IPS-18a (cell line): ENCODE results near the gene RCCD1.

ENCODE experiments used
- H3K27ac ChIP-seq: one replicate; pipeline ENCODE4 v1.5.1; 2013; ENCODE audit warnings: low read length
- H3K27me3 ChIP-seq: one replicate; pipeline ENCODE4 v1.6.1; 2013; ENCODE audit warnings: mild to moderate bottlenecking, low read length; ENCODE audit not compliant: control insufficient read depth, insufficient read depth
- H3K36me3 ChIP-seq: one replicate; pipeline ENCODE4 v1.6.1; 2013; ENCODE audit warnings: low read depth, low read length; ENCODE audit not compliant: control insufficient read depth
- H3K4me1 ChIP-seq: one replicate; pipeline ENCODE4 v1.6.1; 2013; ENCODE audit warnings: low read depth, low read length; ENCODE audit not compliant: control insufficient read depth
- H3K4me3 ChIP-seq: one replicate; pipeline ENCODE4 v1.5.1; 2013; ENCODE audit warnings: low read length
- H3K9ac ChIP-seq: one replicate; pipeline ENCODE4 v1.6.1; 2013; ENCODE audit warnings: mild to moderate bottlenecking, low read length, moderate library complexity
- H3K9me3 ChIP-seq: one replicate; pipeline ENCODE4 v1.6.1; 2013; ENCODE audit warnings: low read depth, low read length; ENCODE audit not compliant: control insufficient read depth

Gene RCCD1

GRCh38 chr15:90911906-90912769 is 42.5 kb upstream of the RCCD1 start:
- Histone ChIP-seq H3K9me3 (no peaks in the 10 kb centered on the region), H3K27me3 (no peaks in the 10 kb centered on the region), H3K36me3 (peaks cover 2% of the 10 kb centered on the region), H3K9ac (no peak overlapping the region), H3K27ac (no peak overlapping the region), H3K4me3 (no peak overlapping the region), H3K4me1 (no peaks in the 10 kb centered on the region)

GRCh38 chr15:90912770-90913075 is 42.0 kb upstream of the RCCD1 start:
- Histone ChIP-seq H3K4me3 (no peak overlapping the region), H3K9me3 (no peaks in the 10 kb centered on the region), H3K9ac (no peak overlapping the region), H3K36me3 (peaks cover 2% of the 10 kb centered on the region), H3K4me1 (no peaks in the 10 kb centered on the region), H3K27ac (no peak overlapping the region), H3K27me3 (no peaks in the 10 kb centered on the region)

- Histone ChIP-seq H3K27ac (no peak overlapping the region), H3K36me3 (peaks cover 2% of the 10 kb centered on the region), H3K27me3 (no peaks in the 10 kb centered on the region), H3K4me1 (no peaks in the 10 kb centered on the region), H3K4me3 (no peak overlapping the region), H3K9ac (no peak overlapping the region), H3K9me3 (no peaks in the 10 kb centered on the region)
Observed at GRCh38 chr15:90913398-90913944, 41.2 kb upstream of the RCCD1 start.

DNA sequence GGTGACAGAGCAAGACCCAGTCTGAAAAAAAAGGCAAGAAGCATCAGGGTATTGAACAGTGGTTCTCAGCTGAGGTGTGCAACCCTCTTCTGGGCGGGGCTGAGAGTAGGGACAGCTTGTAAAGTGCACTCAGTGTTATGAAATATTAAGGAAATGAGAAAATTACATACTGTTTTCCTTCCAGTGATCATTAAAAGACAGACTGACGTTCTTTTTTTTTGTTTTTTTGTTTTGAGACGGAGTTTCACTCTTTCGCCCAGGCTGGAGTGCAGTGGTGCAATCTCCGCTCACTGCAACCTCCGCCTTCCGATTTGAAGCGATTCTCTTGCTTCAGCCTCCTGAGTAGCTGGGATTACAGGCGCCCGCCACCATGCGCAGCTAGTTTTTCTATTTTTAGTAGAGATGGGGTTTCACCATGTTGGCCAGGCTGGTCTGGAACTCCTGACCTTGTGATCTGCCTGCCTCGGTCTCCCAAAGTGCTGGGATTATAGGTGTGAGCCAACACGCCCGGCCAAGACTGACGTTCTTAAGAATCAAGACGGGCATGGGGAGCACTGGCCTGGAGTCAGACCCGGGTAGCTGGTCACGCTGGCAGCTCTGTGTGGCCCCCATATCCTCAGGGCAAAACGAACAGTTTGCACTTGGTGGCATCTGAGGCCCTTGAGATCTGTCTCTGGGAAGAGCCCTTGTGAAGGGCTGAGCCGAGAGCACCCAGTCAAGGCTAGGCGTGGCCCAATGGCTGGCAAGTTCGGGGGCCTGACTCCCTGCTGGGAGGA is 40.2 kb upstream of the RCCD1 start:
- no peaks in the 10 kb centered on the region for H3K27me3 ChIP-seq
- H3K9me3 ChIP-seq: no peaks in the 10 kb centered on the region
- no peak overlapping the region for H3K4me3 ChIP-seq
- no peaks in the 10 kb centered on the region for H3K4me1 ChIP-seq
- peaks cover 8% of the 10 kb centered on the region for H3K36me3 ChIP-seq
- no peak overlapping the region for H3K27ac ChIP-seq
- H3K9ac ChIP-seq: no peak overlapping the region

DNA sequence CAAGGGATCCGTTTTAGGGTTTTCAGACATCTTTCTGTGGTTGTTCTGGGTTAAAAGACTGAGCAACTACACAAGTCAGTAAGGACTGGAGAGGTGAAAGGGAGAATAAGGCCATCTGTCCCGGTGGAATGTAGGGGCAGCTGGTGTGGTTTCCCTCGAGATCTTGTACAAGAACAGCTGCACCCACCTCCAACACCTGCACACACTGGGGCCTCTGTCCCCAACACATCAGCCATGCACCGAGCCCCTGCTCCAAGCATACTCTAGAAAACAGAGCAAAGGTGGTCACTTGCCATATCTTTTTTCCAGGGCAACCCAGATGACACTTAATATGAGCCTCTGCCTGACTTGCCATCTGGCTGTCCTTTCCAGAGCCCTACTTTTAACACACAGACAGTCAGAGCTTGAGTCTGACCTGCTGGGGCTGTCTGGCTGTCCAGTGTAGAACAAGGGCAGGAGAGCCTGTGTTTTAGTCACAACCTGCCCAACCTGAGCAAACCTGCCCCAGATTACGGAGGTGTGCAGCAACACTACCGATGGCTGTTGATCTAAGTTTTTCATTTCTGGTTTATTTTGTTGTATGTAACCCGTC is 39.4 kb upstream of the RCCD1 start:
- Histone ChIP-seq H3K27ac (no peak overlapping the region), H3K36me3 (peaks cover 16% of the 10 kb centered on the region), H3K4me3 (no peak overlapping the region), H3K27me3 (no peaks in the 10 kb centered on the region), H3K9me3 (no peaks in the 10 kb centered on the region), H3K4me1 (no peaks in the 10 kb centered on the region), H3K9ac (no peak overlapping the region)

DNA sequence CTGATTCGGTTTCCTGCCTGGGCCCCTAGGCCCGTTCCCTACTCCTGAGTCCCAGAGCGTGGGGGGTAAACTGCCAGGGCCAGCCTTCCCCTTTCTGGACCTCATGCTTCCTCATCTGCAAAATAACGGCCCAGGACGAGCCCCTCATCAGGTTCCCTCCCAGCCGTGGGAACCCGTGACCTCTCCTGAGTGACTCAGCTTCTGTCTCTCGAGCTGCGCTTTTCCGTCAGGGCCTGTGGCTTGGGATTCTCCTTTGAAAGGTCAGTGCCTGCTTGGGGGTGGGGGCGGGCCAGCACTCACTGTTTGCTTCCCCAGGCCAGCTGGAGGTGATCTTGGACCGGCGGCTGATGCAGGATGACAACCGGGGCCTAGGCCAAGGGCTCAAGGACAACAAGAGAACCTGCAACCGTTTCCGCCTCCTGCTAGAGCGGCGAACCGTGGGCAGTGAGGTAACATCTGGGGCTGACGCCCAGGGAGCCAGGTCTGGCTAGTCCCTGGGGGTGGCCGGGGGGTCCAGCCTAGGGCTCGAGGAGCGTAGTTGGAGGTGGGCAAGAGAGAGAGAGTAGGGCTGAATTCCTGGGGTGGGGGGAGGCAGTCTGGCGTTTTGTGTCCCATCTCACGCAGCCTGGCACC is 38.8 kb upstream of the RCCD1 start:
- Histone ChIP-seq H3K4me3 (no peak overlapping the region), H3K27me3 (no peaks in the 10 kb centered on the region), H3K27ac (no peak overlapping the region), H3K4me1 (no peaks in the 10 kb centered on the region), H3K36me3 (peaks cover 18% of the 10 kb centered on the region), H3K9me3 (no peaks in the 10 kb centered on the region), H3K9ac (no peak overlapping the region)

- Histone ChIP-seq H3K4me3 (no peak overlapping the region), H3K9ac (no peak overlapping the region), H3K27ac (no peak overlapping the region), H3K9me3 (no peaks in the 10 kb centered on the region), H3K36me3 (peaks cover 18% of the 10 kb centered on the region), H3K4me1 (no peaks in the 10 kb centered on the region), H3K27me3 (no peaks in the 10 kb centered on the region)
Observed at GRCh38 chr15:90916461-90916860, 38.2 kb upstream of the RCCD1 start.

GRCh38 chr15:90917569-90917968 is 37.1 kb upstream of the RCCD1 start:
- Histone ChIP-seq H3K9ac (no peak overlapping the region), H3K4me1 (no peaks in the 10 kb centered on the region), H3K36me3 (peaks cover 18% of the 10 kb centered on the region), H3K27me3 (no peaks in the 10 kb centered on the region), H3K27ac (no peak overlapping the region), H3K4me3 (no peak overlapping the region), H3K9me3 (no peaks in the 10 kb centered on the region)

DNA sequence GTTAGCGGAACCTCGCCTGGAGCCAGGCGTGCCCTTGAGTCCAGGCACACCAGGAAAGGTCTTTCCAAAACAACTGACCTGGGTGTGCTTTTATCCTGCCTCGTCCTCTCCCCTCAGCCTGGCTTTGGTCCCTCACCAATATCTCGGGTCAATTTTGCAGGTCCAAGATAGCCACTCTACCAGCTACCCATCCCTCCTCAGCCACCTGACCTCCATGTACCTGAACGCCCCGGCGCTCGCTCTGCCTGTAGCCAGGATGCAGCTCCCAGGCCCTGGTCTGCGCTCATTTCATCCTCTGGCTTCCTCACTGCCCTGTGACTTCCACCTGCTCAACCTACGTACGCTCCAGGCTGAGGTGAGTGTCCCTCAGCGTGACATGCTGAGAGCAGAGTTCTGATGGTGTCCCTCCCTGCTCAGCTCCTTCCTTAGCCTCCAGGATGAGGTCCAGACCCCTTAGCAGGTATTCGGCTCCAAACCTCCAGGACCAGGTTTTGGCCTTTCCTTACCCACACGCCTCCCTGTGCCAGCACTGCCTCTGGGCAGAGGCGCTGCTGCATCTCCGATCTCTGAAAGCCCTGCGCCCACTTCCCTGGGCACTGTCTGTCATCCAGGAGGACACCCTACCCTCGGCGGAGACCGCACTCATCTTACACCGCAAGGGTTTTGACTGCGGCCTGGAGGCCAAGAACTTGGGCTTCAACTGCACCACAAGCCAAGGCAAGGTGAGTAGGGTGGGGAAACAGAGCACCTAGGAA is 36.5 kb upstream of the RCCD1 start:
- peaks cover 18% of the 10 kb centered on the region for H3K36me3 ChIP-seq

GRCh38 chr15:90918835-90919234 is 35.8 kb upstream of the RCCD1 start:
- Histone ChIP-seq H3K9ac (no peak overlapping the region), H3K27ac (no peak overlapping the region), H3K9me3 (no peaks in the 10 kb centered on the region), H3K4me3 (no peak overlapping the region), H3K36me3 (peaks cover 18% of the 10 kb centered on the region), H3K4me1 (no peaks in the 10 kb centered on the region), H3K27me3 (no peaks in the 10 kb centered on the region)

More for the DNA sequence above, 36.5 kb upstream of the RCCD1 start:
- Histone ChIP-seq H3K4me3 (no peak overlapping the region), H3K4me1 (no peaks in the 10 kb centered on the region), H3K9me3 (no peaks in the 10 kb centered on the region), H3K27me3 (no peaks in the 10 kb centered on the region), H3K27ac (no peak overlapping the region), H3K9ac (no peak overlapping the region)

DNA sequence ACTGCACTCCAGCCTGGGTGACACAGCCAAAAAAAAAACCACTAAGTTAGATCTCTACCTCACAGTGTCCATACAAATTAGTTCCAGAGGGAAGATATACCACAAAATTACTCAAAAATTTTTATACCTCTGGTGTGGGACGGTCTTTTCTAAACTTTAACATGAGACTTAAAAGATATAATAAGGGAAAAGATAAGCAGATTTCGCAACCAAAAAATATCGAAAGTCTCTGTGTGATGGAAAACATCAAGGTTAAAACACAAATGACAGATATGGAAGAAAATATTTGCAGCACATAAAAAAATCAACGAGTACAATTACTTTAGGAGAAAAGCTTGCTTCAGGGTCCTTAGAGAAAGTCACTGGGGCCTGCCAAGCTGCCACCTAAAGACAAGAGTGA is 32.8 kb upstream of the RCCD1 start:
- Histone ChIP-seq H3K4me3 (no peak overlapping the region), H3K4me1 (no peaks in the 10 kb centered on the region), H3K9ac (no peak overlapping the region), H3K36me3 (peaks cover 16% of the 10 kb centered on the region), H3K27me3 (no peaks in the 10 kb centered on the region), H3K9me3 (no peaks in the 10 kb centered on the region), H3K27ac (no peak overlapping the region)
